OCI-LY1 (cell line): ENCODE data around the gene TRUB1.

Experiments used
- H2AFZ ChIP-seq: fragments of 200-600 bp; sonication (generic), shearing (Covaris generic); 2 replicates; pipeline ENCODE4 v1.6.0; 2014; ENCODE audit warnings: antibody characterized with exemption, mild to moderate bottlenecking, low read length
- H3F3A ChIP-seq: fragments of 200-600 bp; sonication (generic), shearing (Covaris generic); 2 replicates; pipeline ENCODE4 v1.6.0; 2014; ENCODE audit warnings: mild to moderate bottlenecking, antibody characterized with exemption, low read length, moderate library complexity; ENCODE audit not compliant: insufficient read depth
- H3K27ac ChIP-seq: fragments of 200-600 bp; sonication (generic); 2 replicates; pipeline ENCODE4 v1.5.1; 2014; ENCODE audit warnings: low read length, mixed run types, mild to moderate bottlenecking, low read depth; ENCODE audit not compliant: poor library complexity, severe bottlenecking
- H3K27me3 ChIP-seq: fragments of 200-600 bp; sonication (generic); 2 replicates; pipeline ENCODE4 v1.6.0; 2014; ENCODE audit warnings: antibody characterized with exemption, mild to moderate bottlenecking, low read length, moderate library complexity; ENCODE audit not compliant: insufficient read depth
- H3K36me3 ChIP-seq: fragments of 200-600 bp; sonication (generic); 2 replicates; pipeline ENCODE4 v1.6.1; 2014; ENCODE audit warnings: mild to moderate bottlenecking, antibody characterized with exemption, low read length, moderate library complexity, mixed read lengths; ENCODE audit not compliant: insufficient read depth
- H3K4me1 ChIP-seq: fragments of 200-600 bp; sonication (generic); 2 replicates; pipeline ENCODE4 v1.5.1; 2014; ENCODE audit warnings: mild to moderate bottlenecking, low read length, moderate library complexity; ENCODE audit not compliant: insufficient read depth, severe bottlenecking
- H3K4me2 ChIP-seq: fragments of 200-600 bp; sonication (generic), shearing (Covaris generic); 2 replicates; pipeline ENCODE4 v1.6.1; 2014; ENCODE audit warnings: low read length
- H3K4me3 ChIP-seq: fragments of 200-600 bp; sonication (generic); 2 replicates; pipeline ENCODE4 v1.5.1; 2014; ENCODE audit warnings: low read length, low read depth, mild to moderate bottlenecking, mixed read lengths; ENCODE audit not compliant: poor library complexity, severe bottlenecking
- H3K79me2 ChIP-seq: fragments of 200-600 bp; shearing (Covaris generic); 2 replicates; pipeline ENCODE4 v1.6.1; 2016; ENCODE audit warnings: mixed run types, low read length, mixed read lengths; ENCODE audit not compliant: insufficient read depth
- H3K9ac ChIP-seq: fragments of 200-600 bp; sonication (generic), shearing (Covaris generic); 2 replicates; pipeline ENCODE4 v1.6.1; 2014; ENCODE audit warnings: mild to moderate bottlenecking, low read length, mixed read lengths
- H3K9me2 ChIP-seq: fragments of 200-600 bp; sonication (generic), shearing (Covaris generic); 2 replicates; pipeline ENCODE4 v1.6.1; 2014; ENCODE audit warnings: low read depth, mild to moderate bottlenecking, low read length, mixed read lengths
- H3K9me3 ChIP-seq: fragments of 200-600 bp; shearing (Covaris generic); 2 replicates; pipeline ENCODE4 v1.6.1; 2014; ENCODE audit warnings: low read length, mixed read lengths
- H4K20me1 ChIP-seq: fragments of 200-600 bp; sonication (generic), shearing (Covaris generic); 2 replicates; pipeline ENCODE4 v1.6.0; 2016; ENCODE audit warnings: mild to moderate bottlenecking, low read length; ENCODE audit not compliant: insufficient read depth
- CTCF ChIP-seq: fragments of 200-600 bp; sonication (generic), shearing (Covaris generic); IDR thresholded peaks from 2 replicates; pipeline ENCODE4 v1.5.1; 2017; ENCODE audit warnings: mild to moderate bottlenecking, antibody characterized with exemption, low read length, moderate library complexity, mixed read lengths
- EZH2 ChIP-seq: fragments of 200-600 bp; sonication (generic), shearing (Covaris generic); IDR thresholded peaks from 2 replicates; pipeline ENCODE4 v1.8.0; 2017; ENCODE audit warnings: borderline replicate concordance, mixed run types, mild to moderate bottlenecking, antibody characterized with exemption, low read length, moderate library complexity, mixed read lengths

TRUB1 gene

GRCh38 chr10:114920459-114920858 is 17.5 kb upstream of the TRUB1 start:
- no peaks in the 10 kb centered on the region for H4K20me1 ChIP-seq
- H3K4me1 ChIP-seq, result no peaks in the 10 kb centered on the region
- H3K9ac ChIP-seq, result no peak overlapping the region
- no peaks in the 10 kb centered on the region for H3K36me3 ChIP-seq
- no peaks in the 10 kb centered on the region for H3K27me3 ChIP-seq
- TF ChIP-seq CTCF, result no peak
- TF ChIP-seq EZH2, result no peak
- H3K4me2 ChIP-seq, result no peak overlapping the region
- 0 out of 2 replicates have a peak, but pooled peaks cover 3% of the 10 kb centered on the region for H3K9me3 ChIP-seq
- H3K9me2 ChIP-seq, result no peaks in the 10 kb centered on the region
- no peaks in the 10 kb centered on the region for H3F3A ChIP-seq
- H3K4me3 ChIP-seq, result no peak overlapping the region
- H3K79me2 ChIP-seq, result no peaks in the 10 kb centered on the region
- H3K27ac ChIP-seq, result no peak overlapping the region
- H2AFZ ChIP-seq, result no peak overlapping the region

GRCh38 chr10:114922003-114922402 is 16.0 kb upstream of the TRUB1 start:
- no peak for TF ChIP-seq CTCF
- TF ChIP-seq EZH2, result no peak
- no peaks in the 10 kb centered on the region for H3K36me3 ChIP-seq
- no peak overlapping the region for H3K27ac ChIP-seq
- H4K20me1 ChIP-seq, result no peaks in the 10 kb centered on the region
- no peak overlapping the region for H3K4me3 ChIP-seq
- no peaks in the 10 kb centered on the region for H3K9me2 ChIP-seq
- no peaks in the 10 kb centered on the region for H3K4me1 ChIP-seq
- no peak overlapping the region for H2AFZ ChIP-seq
- H3K27me3 ChIP-seq, result no peaks in the 10 kb centered on the region
- H3K9ac ChIP-seq, result no peak overlapping the region
- H3K79me2 ChIP-seq, result no peaks in the 10 kb centered on the region
- no peaks in the 10 kb centered on the region for H3F3A ChIP-seq
- H3K9me3 ChIP-seq, result 0 out of 2 replicates have a peak, but pooled peaks cover 3% of the 10 kb centered on the region
- H3K4me2 ChIP-seq, result no peak overlapping the region

- H3K4me3 ChIP-seq, result no peak overlapping the region
- H3K27me3 ChIP-seq, result no peaks in the 10 kb centered on the region
- H3K27ac ChIP-seq, result no peak overlapping the region
- H3K9me2 ChIP-seq, result no peaks in the 10 kb centered on the region
- 0 out of 2 replicates have a peak, but pooled peaks cover 3% of the 10 kb centered on the region for H3K9me3 ChIP-seq
- H3K9ac ChIP-seq, result no peak overlapping the region
- no peak overlapping the region for H3K4me2 ChIP-seq
- no peak for TF ChIP-seq EZH2
- H4K20me1 ChIP-seq, result no peaks in the 10 kb centered on the region
- H3K4me1 ChIP-seq, result no peaks in the 10 kb centered on the region
- no peak overlapping the region for H2AFZ ChIP-seq
- no peaks in the 10 kb centered on the region for H3K36me3 ChIP-seq
- no peaks in the 10 kb centered on the region for H3F3A ChIP-seq
- no peaks in the 10 kb centered on the region for H3K79me2 ChIP-seq
Measured at GRCh38 chr10:114923551-114923950, 14.4 kb upstream of the TRUB1 start.
